DND-41 (cell line): ENCODE data around the gene RGS12.

Experiments
- EZH2 ChIP-seq: IDR thresholded peaks from 3 replicates; pipeline ENCODE4 v1.6.1; 2012; ENCODE audit warnings: borderline replicate concordance, low read depth, mild to moderate bottlenecking, moderate library complexity, low read length, inconsistent platforms; ENCODE audit not compliant: severe bottlenecking
- TF ChIP-seq, protein P1 (sequence below): IDR thresholded peaks from 2 replicates; pipeline ENCODE4 v1.5.1; 2012; ENCODE audit warnings: borderline replicate concordance, low read length, moderate library complexity, mild to moderate bottlenecking; ENCODE audit not compliant: poor library complexity, severe bottlenecking; ENCODE audit errors: extremely low read depth

DNA sequence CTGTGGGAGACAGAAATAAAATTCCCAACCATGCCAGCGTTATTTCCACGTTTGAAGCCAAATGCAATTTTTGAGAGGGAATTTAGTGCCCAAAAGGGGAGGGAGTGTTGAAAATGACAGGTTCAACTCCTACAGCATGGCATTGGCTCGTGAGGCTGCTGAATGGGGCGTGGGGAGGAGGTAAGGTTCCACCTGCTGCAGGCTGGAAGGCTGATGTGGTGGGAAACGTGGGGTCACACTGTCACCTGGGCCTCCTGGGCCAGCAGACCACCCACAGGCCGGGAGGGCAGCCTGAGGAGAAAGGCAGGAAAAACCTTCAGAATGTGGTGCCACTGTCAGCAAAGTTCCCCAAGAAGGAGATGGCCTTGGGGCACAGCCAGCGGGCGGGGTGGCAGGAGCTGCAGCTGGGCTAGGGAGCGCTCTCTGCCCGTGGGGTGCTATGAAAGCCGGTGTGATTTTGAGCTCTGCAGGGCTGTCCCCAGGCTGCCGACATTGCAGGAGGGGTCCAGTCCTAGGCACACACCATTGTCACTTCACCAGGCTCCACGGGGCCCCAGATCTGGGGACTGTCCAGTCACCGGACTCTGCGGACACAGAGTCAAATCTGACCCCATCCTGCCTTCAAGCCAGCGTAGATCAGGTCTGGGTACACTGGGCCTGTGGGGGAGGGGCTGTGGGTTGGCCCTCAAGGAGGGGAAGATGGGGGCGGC, 24.3 kb upstream of the RGS12 start:
- TF ChIP-seq, protein P1, sequence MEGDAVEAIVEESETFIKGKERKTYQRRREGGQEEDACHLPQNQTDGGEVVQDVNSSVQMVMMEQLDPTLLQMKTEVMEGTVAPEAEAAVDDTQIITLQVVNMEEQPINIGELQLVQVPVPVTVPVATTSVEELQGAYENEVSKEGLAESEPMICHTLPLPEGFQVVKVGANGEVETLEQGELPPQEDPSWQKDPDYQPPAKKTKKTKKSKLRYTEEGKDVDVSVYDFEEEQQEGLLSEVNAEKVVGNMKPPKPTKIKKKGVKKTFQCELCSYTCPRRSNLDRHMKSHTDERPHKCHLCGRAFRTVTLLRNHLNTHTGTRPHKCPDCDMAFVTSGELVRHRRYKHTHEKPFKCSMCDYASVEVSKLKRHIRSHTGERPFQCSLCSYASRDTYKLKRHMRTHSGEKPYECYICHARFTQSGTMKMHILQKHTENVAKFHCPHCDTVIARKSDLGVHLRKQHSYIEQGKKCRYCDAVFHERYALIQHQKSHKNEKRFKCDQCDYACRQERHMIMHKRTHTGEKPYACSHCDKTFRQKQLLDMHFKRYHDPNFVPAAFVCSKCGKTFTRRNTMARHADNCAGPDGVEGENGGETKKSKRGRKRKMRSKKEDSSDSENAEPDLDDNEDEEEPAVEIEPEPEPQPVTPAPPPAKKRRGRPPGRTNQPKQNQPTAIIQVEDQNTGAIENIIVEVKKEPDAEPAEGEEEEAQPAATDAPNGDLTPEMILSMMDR, result no peak
- TF ChIP-seq EZH2, result no peak
